GM11168 (cell line): ENCODE measurements around the gene PDP2.
"Not testable (repeated sequence)": the region's sequence is repeated elsewhere in the genome, so short reads cannot be mapped to it uniquely, and the experiment has no call there.

Experiments used
- in situ Hi-C: fragments of 300-500 bp; cut with MboI; formaldehyde crosslinking; loops from one replicate; pipeline ENCODE4 v1.12.0; 2022; ENCODE audit warnings: low sequenced_read_pairs; ENCODE audit not compliant: unreplicated experiment

PDP2 gene

GRCh38 chr16:66933776-66934137 lies 53.4 kb downstream of the PDP2 start:
- in situ Hi-C loops: no loop called here

- in situ Hi-C loops: no loop called here
These were observed 54.0 kb downstream of the PDP2 start, which contains the start of gene CIAO2B for GRCh38 chr16:66934138-66934838. TSS of gene CIAO2B (minus strand) at chr16:66934402. CDS start at chr16:66934364, 38 bp downstream.

- in situ Hi-C loops: not testable (repeated sequence)
These were observed 54.6 kb downstream of the PDP2 start for GRCh38 chr16:66934839-66935313.

- in situ Hi-C loops: no loop called here
These were observed 55.1 kb downstream of the PDP2 start, which contains the start of gene CES2 for GRCh38 chr16:66935314-66936011. TSS of gene CES2 (plus strand) at chr16:66935516. CDS start at chr16:66935636, 120 bp downstream.

- in situ Hi-C loops: no loop called here
These were observed 56.1 kb downstream of the PDP2 start for GRCh38 chr16:66936462-66936861.

- in situ Hi-C loops: no loop called here
These were observed 56.7 kb downstream of the PDP2 start for GRCh38 chr16:66936889-66937554.

- in situ Hi-C loops: no loop called here
These were observed 57.5 kb downstream of the PDP2 start for GRCh38 chr16:66937725-66938337.

- in situ Hi-C loops: no loop called here
These were observed 59.1 kb downstream of the PDP2 start for GRCh38 chr16:66939366-66939765.

GRCh38 chr16:66940236-66940635 lies 59.9 kb downstream of the PDP2 start:
- in situ Hi-C loops: no loop called here
